K562 (cell line): ENCODE measurements around the gene PID1. TPM values are rescaled to one million over a fixed set of nuclear protein-coding genes. Genes with fewer than 3 reads are reported as not detected.

ENCODE experiments used
- ATAC-seq: fragments of 200-7000 bp; cut with Tn5 transposase; 3 replicates; pipeline ENCODE4 v1.9.1; 2020; ENCODE audit warnings: moderate library complexity
- BruUV-seq: library from RNA; stranded (reverse); fragments of 400-500 nt; replicated peaks from 2 replicates; lab custom pipeline; 2021; lab: Mats Ljungman, UMichigan
- CTCF ChIA-PET: fragments of 300-600 bp; formaldehyde crosslinking; extraction: SDS; loops from one replicate; lab custom pipeline; 2021; ENCODE audit warnings: low intra/inter-chr PET ratio; lab: Yijun Ruan, JAX
- POLR2A ChIA-PET: fragments of 300-600, 350-650 bp; sonication (Branson Sonifier 250); formaldehyde crosslinking; extraction: SDS; loops from one replicate; lab custom pipeline; 2021; ENCODE audit warnings: antibody characterized with exemption, inconsistent platforms; lab: Yijun Ruan, JAX
- DNase-seq, 4 experiments: peaks; one replicate each; pipeline versions ENCODE4 v3.0.0 to v3.0.0-alpha.2; 2011 to 2018; ENCODE audit warnings: low spot score in 3 of 4, mixed read lengths in 3 of 4; ENCODE audit errors: extremely low read depth in 1 of 4
- FAIRE-seq: peaks from 2 replicates; lab custom pipeline; 2011; peaks lifted over from hg19 to GRCh38; lab: Jason Lieb, UNC
- H2AFZ ChIP-seq: 2 replicates; pipeline ENCODE4 v1.6.0; 2011; ENCODE audit warnings: low read depth, low read length, control low read depth, inconsistent platforms
- H3K27ac ChIP-seq: fragments of 200-600 bp; 3 replicates; pipeline ENCODE4 v1.8.0; 2011; ENCODE audit warnings: low read depth, mild to moderate bottlenecking, control low read depth, inconsistent platforms, low read length, moderate library complexity, mixed read lengths; ENCODE audit errors: extremely low read depth
- H3K27me3 ChIP-seq, 2 experiments: fragments of 300-600 bp in 1 of 2; 2 replicates in 1 of 2; 3 replicates in 1 of 2; pipeline versions ENCODE4 v1.6.0 to v1.8.0; 2011; ENCODE audit warnings: inconsistent platforms in 2 of 2, low read length in 2 of 2, mild to moderate bottlenecking in 1 of 2, mixed read lengths in 1 of 2, moderate library complexity in 1 of 2; ENCODE audit not compliant: control insufficient read depth in 2 of 2, insufficient read depth in 2 of 2
- H3K36me3 ChIP-seq: fragments of 300-600 bp; 3 replicates; pipeline ENCODE4 v1.8.0; 2011; ENCODE audit warnings: mild to moderate bottlenecking, low read length, inconsistent platforms; ENCODE audit not compliant: control insufficient read depth, insufficient read depth
- H3K4me1 ChIP-seq, 2 experiments: fragments of 200-600 bp in 1 of 2; replicated peaks in 1 of 2; 2 replicates in 1 of 2; 3 replicates in 1 of 2; pipeline versions ENCODE4 v1.5.1 to v1.8.0; 2011; ENCODE audit warnings: inconsistent platforms in 2 of 2, low read length in 2 of 2, mild to moderate bottlenecking in 1 of 2, mixed read lengths in 1 of 2, moderate library complexity in 1 of 2; ENCODE audit not compliant: control insufficient read depth in 2 of 2, insufficient read depth in 2 of 2
- H3K4me2 ChIP-seq: 2 replicates; pipeline ENCODE4 v1.6.1; 2011; ENCODE audit warnings: low read length, control low read depth, inconsistent platforms, mixed read lengths; ENCODE audit not compliant: insufficient read depth
- H3K4me3 ChIP-seq: fragments of 200-600 bp; sonication (generic), shearing (Covaris generic); 2 replicates; pipeline ENCODE4 v1.5.1; 2016; ENCODE audit warnings: control low read depth, inconsistent platforms
- H3K79me2 ChIP-seq: fragments of 200-600 bp; 3 replicates; pipeline ENCODE4 v1.8.0; 2011; ENCODE audit warnings: low read length, inconsistent platforms; ENCODE audit not compliant: control insufficient read depth, insufficient read depth
- H3K9ac ChIP-seq, 2 experiments: 2 replicates each; pipeline versions ENCODE4 v1.6.0 to v1.6.1; 2011; ENCODE audit warnings: low read depth in 2 of 2, low read length in 2 of 2, control low read depth in 1 of 2, inconsistent platforms in 1 of 2, mild to moderate bottlenecking in 1 of 2, mixed read lengths in 1 of 2; ENCODE audit not compliant: insufficient read depth in 1 of 2
- H3K9me1 ChIP-seq: one replicate; pipeline ENCODE4 v1.6.0; 2011; ENCODE audit warnings: inconsistent platforms, mild to moderate bottlenecking, low read length, moderate library complexity; ENCODE audit not compliant: control insufficient read depth, insufficient read depth
- H3K9me3 ChIP-seq: replicated peaks from 2 replicates; pipeline ENCODE4 v1.5.1; 2011; ENCODE audit warnings: low read depth, low read length, inconsistent platforms; ENCODE audit not compliant: control insufficient read depth, insufficient read depth
- H4K20me1 ChIP-seq: replicated peaks from 2 replicates; pipeline ENCODE4 v1.6.1; 2011; ENCODE audit warnings: low read length, inconsistent platforms, mixed read lengths; ENCODE audit not compliant: control insufficient read depth, insufficient read depth
- ATF4 ChIP-seq: fragments of 450-650 bp; formaldehyde crosslinking; IDR thresholded peaks from 2 replicates; pipeline ENCODE4 v1.4.0; 2022; ENCODE audit warnings: mild to moderate bottlenecking, moderate library complexity
- CBX1 ChIP-seq: sonication (generic); IDR thresholded peaks from 2 replicates; pipeline ENCODE4 v1.6.1; 2016; ENCODE audit warnings: antibody characterized with exemption, low read depth, mild to moderate bottlenecking
- DACH1 ChIP-seq: fragments of 450-650 bp; IDR thresholded peaks from 2 replicates; pipeline ENCODE4 v1.6.1; 2018; ENCODE audit not compliant: partially characterized antibody
- ELF1 ChIP-seq: fragments of 200-800 bp; sonication (Bioruptor generic); IDR thresholded peaks from 2 replicates; pipeline ENCODE4 v1.6.1; 2016; ENCODE audit warnings: missing genetic modification characterization, missing compliant biosample characterization
- FOXA3 ChIP-seq, 2 experiments: fragments of 450-650 bp in 1 of 2; sonication (generic) in 1 of 2; formaldehyde crosslinking; IDR thresholded peaks in 1 of 2; conservative IDR thresholded peaks in 1 of 2; 2 replicates each; pipeline versions ENCODE4 v1.4.0 to v1.8.0; 2020 to 2022; ENCODE audit warnings: mild to moderate bottlenecking in 2 of 2, missing genetic modification reagents in 1 of 2
- IRF2 ChIP-seq: sonication (generic); formaldehyde crosslinking; IDR thresholded peaks from 2 replicates; pipeline ENCODE4 v1.8.1; 2022; ENCODE audit warnings: mild to moderate bottlenecking, missing genetic modification reagents
- POLR2AphosphoS2 ChIP-seq: IDR thresholded peaks from 2 replicates; pipeline ENCODE4 v1.6.1; 2012; ENCODE audit warnings: low read length, improper control_type of control experiment
- PRPF4 ChIP-seq: fragments of 200-400 bp; formaldehyde crosslinking; IDR thresholded peaks from one replicate; pipeline ENCODE4 v1.6.1; 2017; ENCODE audit warnings: low read length, low read depth, mild to moderate bottlenecking; ENCODE audit not compliant: insufficient read depth, poor library complexity, severe bottlenecking
- RCOR1 ChIP-seq, 2 experiments: IDR thresholded peaks; 2 replicates each; pipeline ENCODE4 v1.6.1; 2012; ENCODE audit warnings: low read depth in 2 of 2, low read length in 2 of 2, borderline replicate concordance in 1 of 2, improper control_type of control experiment in 1 of 2
- SNIP1 ChIP-seq: fragments of 450-650 bp; IDR thresholded peaks from 2 replicates; pipeline ENCODE4 v1.7.1; 2017; ENCODE audit warnings: low read depth, mild to moderate bottlenecking
- SPI1 ChIP-seq: IDR thresholded peaks from 2 replicates; pipeline ENCODE4 v1.6.1; 2011; ENCODE audit warnings: low read depth, low read length, control low read depth, borderline replicate concordance
- SRSF1 ChIP-seq: fragments of 200-400 bp; formaldehyde crosslinking; IDR thresholded peaks from 2 replicates; pipeline ENCODE4 v1.6.1; 2017; ENCODE audit warnings: mild to moderate bottlenecking, low read depth, low read length, moderate library complexity
- TCF3 ChIP-seq: sonication (generic); formaldehyde crosslinking; IDR thresholded peaks from 2 replicates; pipeline ENCODE4 v1.4.0; 2020; ENCODE audit warnings: mild to moderate bottlenecking, missing genetic modification reagents
- YY1 ChIP-seq, 3 experiments: IDR thresholded peaks; 2 replicates each; pipeline ENCODE4 v1.6.1; 2011; ENCODE audit warnings: low read length in 2 of 3, mild to moderate bottlenecking in 2 of 3, moderate library complexity in 2 of 3, borderline replicate concordance in 1 of 3, control low read depth in 1 of 3, low read depth in 1 of 3; ENCODE audit not compliant: insufficient read depth in 3 of 3, insufficient replicate concordance in 2 of 3, control insufficient read depth in 1 of 3, insufficient read length in 1 of 3; ENCODE audit errors: extremely low read depth in 1 of 3
- ZNF354B ChIP-seq: fragments of 250-450 bp; sonication (Bioruptor Pico); IDR thresholded peaks from 2 replicates; pipeline ENCODE4 v1.4.0; 2020
- WGBS: fragments of 100-300 bp; shearing (Covaris generic); methylation state at CpG from one replicate; pipeline ENCODE4 v1.1.6; 2016; ENCODE audit warnings: low coverage, mixed read lengths; ENCODE audit not compliant: insufficient coverage; ENCODE audit errors: missing lambda C conversion rate; 5-methylcytosine and 5-hydroxymethylcytosine counted together
- in situ Hi-C: fragments of 300-500 bp; cut with MboI; formaldehyde crosslinking; loops from 4 replicates; pipeline ENCODE4 v1.15.0; 2018; ENCODE audit warnings: inconsistent platforms, mixed read lengths
- intact Hi-C: fragments of 100-400 bp; cut with micrococcal nuclease; formaldehyde crosslinking; loops from 2 replicates; pipeline ENCODE4 v1.14.2; 2022
- polyA plus RNA-seq, 8 experiments: library from polyadenylated mRNA; depleted of rRNA in 4 of 8; stranded (reverse) in 5 of 8; unstranded in 3 of 8; fragments of >200 nt; fragmentation: Nextera tagmentation in 2 of 8; fragmentation: Illumina TruSeq in 1 of 8; extraction: Ambion mirVana in 2 of 8; extraction: Trizol in 1 of 8; gene quantifications; 2 replicates each; pipeline versions ENCODE4 v1.2.1 to v1.2.3, GENCODE V29; 2011 to 2014; ENCODE audit warnings: inconsistent platforms in 1 of 8, missing spikeins in 1 of 8
- total RNA-seq, 7 experiments: library from RNA; depleted of rRNA in 6 of 7; stranded (reverse); fragments of >200 nt in 6 of 7; fragmentation: Illumina TruSeq in 2 of 7; extraction: Trizol in 2 of 7; gene quantifications; 2 replicates each; pipeline versions ENCODE4 v1.2.1 to v1.2.3, GENCODE V29; 2011 to 2021; ENCODE audit warnings: low replicate concordance in 1 of 7
- TF ChIP-seq, protein P1 (sequence below): IDR thresholded peaks from 2 replicates; pipeline ENCODE4 v1.6.1; 2016; ENCODE audit warnings: missing genetic modification characterization, missing compliant biosample characterization
- TF ChIP-seq, protein P2 (sequence below): IDR thresholded peaks from 2 replicates; pipeline ENCODE4 v1.6.1; 2011; ENCODE audit not compliant: insufficient read length; ENCODE audit errors: extremely low read depth

The PID1 gene
- total and polyA plus RNA-seq, 9 of the 15 experiments (the other 6 are each of a cell fraction or from before 2014, with no cell fraction given), result not detected

DNA sequence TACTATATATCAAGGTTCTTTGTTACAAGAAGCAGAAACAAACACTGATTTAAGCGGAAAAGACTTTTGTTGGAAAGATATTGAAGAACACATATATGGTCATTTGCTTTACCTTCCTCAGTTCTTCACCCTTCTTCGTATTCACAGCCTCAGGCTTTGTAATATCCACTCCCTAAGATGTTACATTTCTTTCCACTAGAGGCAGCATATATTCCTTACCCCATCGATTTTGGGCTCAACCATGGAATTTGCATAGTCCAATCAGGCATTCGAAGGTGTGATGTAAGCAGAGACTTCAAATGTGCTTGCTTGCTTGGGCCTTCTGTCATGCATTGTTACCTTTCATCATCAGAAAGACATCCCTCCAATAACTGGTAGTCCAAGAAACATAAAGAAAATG, 287.4 kb downstream of the PID1 start (continued):
- TF ChIP-seq, protein P1, sequence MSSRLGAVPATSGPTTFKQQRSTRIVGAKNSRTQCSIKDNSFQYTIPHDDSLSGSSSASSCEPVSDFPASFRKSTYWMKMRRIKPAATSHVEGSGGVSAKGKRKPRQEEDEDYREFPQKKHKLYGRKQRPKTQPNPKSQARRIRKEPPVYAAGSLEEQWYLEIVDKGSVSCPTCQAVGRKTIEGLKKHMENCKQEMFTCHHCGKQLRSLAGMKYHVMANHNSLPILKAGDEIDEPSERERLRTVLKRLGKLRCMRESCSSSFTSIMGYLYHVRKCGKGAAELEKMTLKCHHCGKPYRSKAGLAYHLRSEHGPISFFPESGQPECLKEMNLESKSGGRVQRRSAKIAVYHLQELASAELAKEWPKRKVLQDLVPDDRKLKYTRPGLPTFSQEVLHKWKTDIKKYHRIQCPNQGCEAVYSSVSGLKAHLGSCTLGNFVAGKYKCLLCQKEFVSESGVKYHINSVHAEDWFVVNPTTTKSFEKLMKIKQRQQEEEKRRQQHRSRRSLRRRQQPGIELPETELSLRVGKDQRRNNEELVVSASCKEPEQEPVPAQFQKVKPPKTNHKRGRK (tag), result no peak
- TF ChIP-seq FOXA3 (CRISPR knock-in tag; conservative IDR thresholded peaks at IDR 0.05 in 1 of 2, IDR thresholded peaks at IDR 0.05 in 1 of 2) (no peak), IRF2 (CRISPR knock-in tag) (no peak), PRPF4 (no peak), YY1 (IDR thresholded peaks at IDR 0.05; ENCODE audit: borderline replicate concordance in 1 of 3, control insufficient read depth in 1 of 3, extremely low read depth in 1 of 3, insufficient read depth in 3 of 3, insufficient read length in 1 of 3, insufficient replicate concordance in 2 of 3, low read depth in 1 of 3, low read length in 2 of 3) (no peak), RCOR1 (IDR thresholded peaks at IDR 0.05; ENCODE audit: borderline replicate concordance in 1 of 2, low read depth in 2 of 2, low read length in 2 of 2) (no peak)

GRCh38 chr2:228974169-228974568, 296.9 kb downstream of the PID1 start:
- no peaks in the 10 kb centered on the region for H4K20me1 ChIP-seq
- DNase-seq (no peak), FAIRE-seq (no peak), ATAC-seq (no peak)
- no peak overlapping the region for H3K4me2 ChIP-seq
- no peaks in the 10 kb centered on the region for H3K9me3 ChIP-seq
- ChIA-PET POLR2A (no interaction called here), CTCF (no interaction called here)
- in situ Hi-C loops (no loop called here), intact Hi-C loops (no loop called here)
- H3K27ac ChIP-seq, result no peak overlapping the region
- no TSS peak for BruUV-seq
- no peak overlapping the region for H3K9ac ChIP-seq
- no peaks in the 10 kb centered on the region for H3K4me1 ChIP-seq
- H3K79me2 ChIP-seq, result no peaks in the 10 kb centered on the region
- no peak overlapping the region for H2AFZ ChIP-seq
- 0% methylated on average over 1 of the region's 1 CpG for WGBS
- H3K4me3 ChIP-seq, result no peak overlapping the region
- no peaks in the 10 kb centered on the region for H3K9me1 ChIP-seq
- no peaks in the 10 kb centered on the region for H3K36me3 ChIP-seq
- H3K27me3 ChIP-seq, result no peaks in the 10 kb centered on the region
- no peak for TF ChIP-seq ATF4 (CRISPR knock-in tag)
- TF ChIP-seq, protein P2, sequence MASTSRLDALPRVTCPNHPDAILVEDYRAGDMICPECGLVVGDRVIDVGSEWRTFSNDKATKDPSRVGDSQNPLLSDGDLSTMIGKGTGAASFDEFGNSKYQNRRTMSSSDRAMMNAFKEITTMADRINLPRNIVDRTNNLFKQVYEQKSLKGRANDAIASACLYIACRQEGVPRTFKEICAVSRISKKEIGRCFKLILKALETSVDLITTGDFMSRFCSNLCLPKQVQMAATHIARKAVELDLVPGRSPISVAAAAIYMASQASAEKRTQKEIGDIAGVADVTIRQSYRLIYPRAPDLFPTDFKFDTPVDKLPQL, result no peak
- TF ChIP-seq TCF3 (CRISPR knock-in tag), result no peak
- TF ChIP-seq SNIP1, result no peak
- no peak for TF ChIP-seq ZNF354B (CRISPR knock-in tag)
- no peak for TF ChIP-seq ELF1
- no peak for TF ChIP-seq POLR2AphosphoS2
- TF ChIP-seq DACH1, result no peak
- no peak for TF ChIP-seq SPI1
- no peak for TF ChIP-seq CBX1
- TF ChIP-seq FOXA3 (CRISPR knock-in tag; conservative IDR thresholded peaks at IDR 0.05 in 1 of 2, IDR thresholded peaks at IDR 0.05 in 1 of 2), result no peak
- no peak for TF ChIP-seq SRSF1
